Endothelial cell (in vitro differentiated cells): ENCODE data around the gene GPC3. TPM values are rescaled to one million over a fixed set of nuclear protein-coding genes. Genes with fewer than 3 reads are reported as not detected.

Source experiments
- DNase-seq: peaks from one replicate; pipeline ENCODE4 v3.0.0; 2021; ENCODE audit warnings: low spot score
- H3K27ac Mint-ChIP-seq: one replicate; pipeline ENCODE4 v1.8.0; 2021; ENCODE audit warnings: mixed read lengths, inconsistent platforms; ENCODE audit not compliant: unreplicated experiment
- H3K27me3 Mint-ChIP-seq: one replicate; pipeline ENCODE4 v1.8.0; 2021; ENCODE audit warnings: mild to moderate bottlenecking, moderate library complexity, mixed read lengths, inconsistent platforms; ENCODE audit not compliant: unreplicated experiment
- H3K36me3 Mint-ChIP-seq: one replicate; pipeline ENCODE4 v1.8.0; 2021; ENCODE audit warnings: mild to moderate bottlenecking, low read depth, mixed read lengths, inconsistent platforms; ENCODE audit not compliant: unreplicated experiment
- H3K4me1 Mint-ChIP-seq: one replicate; pipeline ENCODE4 v1.8.0; 2021; ENCODE audit warnings: mild to moderate bottlenecking, mixed read lengths, inconsistent platforms; ENCODE audit not compliant: unreplicated experiment
- H3K4me3 Mint-ChIP-seq: one replicate; pipeline ENCODE4 v1.8.0; 2021; ENCODE audit warnings: mild to moderate bottlenecking, mixed read lengths, inconsistent platforms; ENCODE audit not compliant: unreplicated experiment
- H3K9me3 Mint-ChIP-seq: one replicate; pipeline ENCODE4 v1.8.0; 2021; ENCODE audit warnings: mixed read lengths, inconsistent platforms; ENCODE audit not compliant: unreplicated experiment
- CTCF ChIP-seq: fragments of 200-600 bp; sonication (generic); IDR thresholded peaks from one replicate; pipeline ENCODE4 v1.5.0; 2021; ENCODE audit warnings: antibody characterized with exemption; ENCODE audit not compliant: unreplicated experiment
- total RNA-seq: library from RNA; stranded (reverse); fragmentation: NEBNext Ultra II Directional; extraction: Animal tissue kit (Norgen Biotek cat#: 25700); gene quantifications from one replicate; pipeline ENCODE4 v1.2.1, GENCODE V29; 2021; ENCODE audit not compliant: unreplicated experiment

The GPC3 gene
- total RNA-seq, 1 donor from 2014 or later: 4.7 TPM

GRCh38 chrX:133681421-133681820 is 304.0 kb downstream of the GPC3 start:
- Mint-ChIP-seq H3K36me3 (no peaks in the 10 kb centered on the region), H3K27ac (no peak overlapping the region), H3K27me3 (peaks cover 3% of the 10 kb centered on the region), H3K9me3 (no peaks in the 10 kb centered on the region), H3K4me3 (no peak overlapping the region), H3K4me1 (no peaks in the 10 kb centered on the region)
- TF ChIP-seq CTCF: no peak
- no peak for DNase-seq

GRCh38 chrX:133677123-133678063 is 308.0 kb downstream of the GPC3 start:
- TF ChIP-seq CTCF: no peak
- no peaks in the 10 kb centered on the region for H3K9me3 Mint-ChIP-seq
- no peak for DNase-seq
- H3K4me1 Mint-ChIP-seq: no peaks in the 10 kb centered on the region
- no peaks in the 10 kb centered on the region for H3K36me3 Mint-ChIP-seq
- no peak overlapping the region for H3K4me3 Mint-ChIP-seq
- no peak overlapping the region for H3K27ac Mint-ChIP-seq
- H3K27me3 Mint-ChIP-seq: peaks cover 1% of the 10 kb centered on the region

- Mint-ChIP-seq H3K27ac (no peak overlapping the region), H3K36me3 (no peaks in the 10 kb centered on the region), H3K4me1 (no peaks in the 10 kb centered on the region), H3K4me3 (no peak overlapping the region), H3K9me3 (no peaks in the 10 kb centered on the region), H3K27me3 (peaks cover 1% of the 10 kb centered on the region)
- DNase-seq: no peak
- TF ChIP-seq CTCF: no peak
Observed at GRCh38 chrX:133676344-133677122, 308.9 kb downstream of the GPC3 start.

GRCh38 chrX:133674726-133675470 is 310.5 kb downstream of the GPC3 start:
- Mint-ChIP-seq H3K9me3 (no peaks in the 10 kb centered on the region), H3K27me3 (peaks cover 1% of the 10 kb centered on the region), H3K4me3 (no peak overlapping the region), H3K27ac (no peak overlapping the region), H3K36me3 (no peaks in the 10 kb centered on the region), H3K4me1 (no peaks in the 10 kb centered on the region)
- no peak for DNase-seq
- no peak for TF ChIP-seq CTCF
